ENCODE data around the gene CIP2A.

Gene CIP2A

DNA sequence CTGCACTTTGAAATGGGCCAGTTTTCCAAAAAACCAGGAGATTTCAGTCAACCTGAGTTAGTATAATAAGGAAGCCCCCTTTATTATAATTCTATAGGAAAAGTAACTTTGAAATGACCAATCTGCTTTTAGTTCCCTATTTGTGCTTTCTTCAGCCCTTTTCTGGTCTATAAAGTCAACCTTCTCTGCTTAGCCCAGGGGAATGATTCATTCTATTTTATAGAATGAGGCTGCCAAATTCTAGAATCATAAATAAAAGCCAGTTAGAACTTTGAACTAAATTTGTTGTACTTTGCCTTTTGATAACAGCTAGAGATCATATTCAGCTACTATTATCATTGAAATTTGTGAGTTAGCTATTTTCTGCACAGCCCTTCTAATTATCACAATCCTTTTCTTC, 24.7 kb downstream of the CIP2A start:
- DNase-seq (ENCODE audit: low read depth in 2 of 2, low spot score in 1 of 2): no peak

DNA sequence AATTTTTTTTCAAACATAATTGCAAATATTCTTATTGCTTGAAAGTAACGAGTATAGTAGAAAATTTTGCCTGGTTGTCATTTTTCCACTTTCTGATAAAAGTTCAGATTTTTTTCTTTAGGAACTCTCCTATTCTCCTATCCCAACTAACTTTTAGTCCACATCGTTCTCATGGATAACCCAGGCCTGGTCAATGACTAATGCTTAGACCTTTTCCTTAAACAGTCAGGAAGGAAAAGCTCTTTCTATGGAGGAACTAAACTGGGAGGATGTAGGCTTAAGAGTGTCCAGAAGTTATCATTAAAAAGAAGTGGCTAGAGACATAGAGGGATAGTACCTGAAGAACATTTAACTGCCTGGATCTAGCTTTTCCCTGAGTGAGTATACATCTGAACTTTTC, 26.7 kb downstream of the CIP2A start:
- no peak for DNase-seq (ENCODE audit: low read depth in 2 of 2, low spot score in 1 of 2)

DNA sequence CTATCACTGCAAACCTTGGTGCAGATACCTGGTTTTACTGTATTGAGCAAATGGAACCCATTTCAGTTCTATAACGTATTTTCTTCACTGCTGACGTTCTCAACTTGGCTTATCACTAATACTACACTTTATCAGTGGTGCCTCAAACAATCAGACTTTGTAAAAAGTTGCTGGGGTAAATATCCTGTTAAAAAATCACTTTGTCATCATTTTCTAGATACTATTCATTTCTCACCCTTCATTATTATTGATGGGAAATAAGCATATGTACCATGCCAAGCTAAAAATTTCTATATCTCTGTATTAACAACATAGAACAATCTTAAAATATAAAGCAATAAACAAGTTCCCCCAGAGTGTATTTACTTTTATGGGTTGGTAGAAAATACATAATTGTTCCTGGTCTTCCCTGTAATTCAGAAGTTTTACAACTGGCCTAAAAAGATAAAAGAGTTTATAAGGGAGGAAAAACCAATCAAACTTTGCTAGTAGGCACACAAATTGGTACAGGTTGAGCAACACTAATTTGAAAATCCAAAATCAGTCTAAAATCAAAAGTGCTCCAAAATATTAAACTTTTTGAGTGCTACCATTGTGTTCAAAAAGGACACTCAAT, 33.2 kb downstream of the CIP2A start:
- no peak for DNase-seq (ENCODE audit: low read depth in 2 of 2, low spot score in 1 of 2)

DNA sequence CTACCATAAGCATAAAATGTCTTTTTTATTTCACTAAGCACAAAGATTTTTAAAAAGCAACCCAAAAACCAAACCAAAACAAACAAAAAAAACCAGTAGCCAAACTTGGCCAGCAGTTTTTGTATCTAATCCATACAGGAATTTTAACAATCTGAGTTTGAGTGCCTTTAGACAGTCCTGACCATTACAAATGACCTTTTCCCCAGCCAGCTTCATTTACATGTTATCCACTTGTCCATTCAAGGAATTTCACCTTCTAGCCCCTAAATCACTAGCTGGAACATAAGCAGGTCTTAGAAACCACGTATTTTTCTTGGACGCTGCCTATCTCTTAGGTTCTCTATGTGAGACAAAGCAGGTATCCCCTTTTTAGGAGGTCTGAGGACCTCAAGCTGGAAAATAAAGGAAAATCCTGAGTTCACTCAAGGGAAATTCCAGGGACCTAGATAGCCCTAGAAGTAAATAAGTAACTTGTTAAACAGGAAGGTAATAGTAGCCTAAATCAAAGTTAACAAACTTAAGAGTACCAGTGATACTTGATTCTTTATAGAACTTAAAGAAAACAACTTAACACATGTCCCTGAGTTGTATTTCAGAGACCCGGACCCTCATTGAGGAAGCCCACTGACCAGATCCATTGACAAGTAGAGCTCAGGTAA, 34.2 kb downstream of the CIP2A start:
- DNase-seq (ENCODE audit: low read depth in 2 of 2, low spot score in 1 of 2): no peak

DNA sequence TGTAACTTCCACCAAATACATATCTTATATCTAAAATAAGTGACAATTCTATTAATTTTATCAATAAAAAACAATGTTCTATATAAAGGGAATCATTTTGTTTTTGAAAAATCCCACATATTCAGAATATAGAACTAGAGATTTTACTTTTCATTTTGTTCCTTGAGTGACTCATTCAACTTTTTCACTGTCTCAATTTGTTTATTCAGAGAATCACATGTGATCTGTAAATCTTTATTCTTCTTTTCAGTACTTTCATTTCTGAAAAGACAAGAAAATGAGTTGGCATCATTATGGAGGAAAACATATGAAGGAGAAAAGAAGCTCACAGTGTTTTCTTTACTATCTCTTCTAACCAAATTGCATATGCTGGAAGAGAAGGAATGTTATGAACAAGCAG, 35.0 kb downstream of the CIP2A start:
- DNase-seq (ENCODE audit: low read depth in 2 of 2, low spot score in 1 of 2): no peak

DNA sequence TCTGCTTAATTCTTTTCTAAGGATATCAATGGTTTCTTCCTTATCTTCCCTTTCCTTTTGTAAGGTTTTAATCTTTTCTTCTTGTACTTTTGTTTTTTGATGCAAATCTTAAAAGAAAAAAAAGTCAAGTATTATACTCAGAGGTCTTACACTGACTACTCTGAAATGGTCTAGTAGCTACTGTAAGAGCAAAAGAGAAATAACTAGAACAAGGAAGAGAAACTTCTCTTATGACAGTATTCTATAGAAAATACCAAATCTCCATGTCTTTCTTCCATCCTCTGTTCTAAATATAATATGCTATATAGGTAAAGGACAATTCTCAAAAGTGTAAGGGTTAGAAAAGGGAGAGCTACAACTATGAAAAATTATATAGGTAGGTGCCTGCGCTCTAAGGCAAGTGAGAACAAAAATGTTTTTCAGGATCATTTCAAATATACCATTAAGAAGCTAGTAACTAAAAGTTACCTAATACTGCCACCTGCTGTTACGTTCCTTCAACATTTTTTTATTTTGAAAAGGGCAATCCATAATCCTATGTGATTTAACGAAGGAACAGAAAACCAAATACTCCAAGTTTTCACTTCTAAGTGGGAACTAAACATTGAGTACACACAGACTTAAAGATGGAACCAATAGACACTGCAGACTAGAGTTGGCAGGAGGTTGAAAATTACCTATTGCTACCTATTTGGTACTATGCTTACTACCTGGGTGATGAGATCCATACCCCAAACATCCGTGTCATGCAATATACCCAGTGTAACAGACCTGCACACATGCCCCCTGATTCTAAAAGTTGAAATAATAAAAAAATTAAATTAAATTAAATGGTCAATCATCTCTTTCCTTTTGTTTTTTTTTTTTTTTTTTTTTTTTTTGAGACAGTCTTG, 36.7 kb downstream of the CIP2A start:
- no peak for DNase-seq (ENCODE audit: low read depth in 2 of 2, low spot score in 1 of 2)

DNA sequence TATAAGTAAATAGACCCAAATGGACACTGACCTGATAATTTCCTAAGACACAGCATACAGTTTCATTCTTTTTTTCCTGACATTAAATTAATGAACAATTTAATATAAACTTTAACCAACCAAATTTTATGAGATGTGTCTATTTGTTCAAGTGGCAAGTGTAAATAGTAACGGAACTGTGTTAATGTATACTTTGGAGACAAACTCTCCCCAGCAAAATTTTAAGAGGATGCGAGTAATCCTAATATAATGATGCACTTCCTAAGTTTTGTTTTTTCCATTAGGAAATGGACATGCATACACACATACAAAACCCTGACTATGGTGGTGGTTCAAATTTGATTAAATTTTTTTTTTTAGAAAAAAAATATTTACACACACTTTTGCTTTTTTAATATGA, 40.4 kb downstream of the CIP2A start:
- no peak for DNase-seq (ENCODE audit: low read depth in 2 of 2, low spot score in 1 of 2)

DNA sequence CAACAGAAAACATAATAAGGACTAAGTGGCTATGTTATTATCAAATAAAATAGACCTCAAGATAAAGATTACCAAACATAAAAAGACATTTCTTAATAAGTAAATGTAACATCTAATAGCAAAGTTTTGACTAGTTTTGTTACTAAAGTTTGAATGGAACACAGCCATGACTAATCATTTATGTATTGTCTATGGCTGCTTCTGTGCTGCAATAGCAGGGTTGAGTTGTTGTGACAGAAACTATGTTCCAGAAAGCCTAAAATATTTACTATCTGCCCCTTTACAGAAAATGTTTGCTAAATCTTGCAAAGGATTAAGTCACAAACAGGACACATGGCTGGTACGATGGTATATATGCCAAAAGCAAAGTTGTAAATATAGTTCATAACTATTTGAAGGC, 40.9 kb downstream of the CIP2A start:
- DNase-seq (ENCODE audit: low read depth in 2 of 2, low spot score in 1 of 2): no peak

DNA sequence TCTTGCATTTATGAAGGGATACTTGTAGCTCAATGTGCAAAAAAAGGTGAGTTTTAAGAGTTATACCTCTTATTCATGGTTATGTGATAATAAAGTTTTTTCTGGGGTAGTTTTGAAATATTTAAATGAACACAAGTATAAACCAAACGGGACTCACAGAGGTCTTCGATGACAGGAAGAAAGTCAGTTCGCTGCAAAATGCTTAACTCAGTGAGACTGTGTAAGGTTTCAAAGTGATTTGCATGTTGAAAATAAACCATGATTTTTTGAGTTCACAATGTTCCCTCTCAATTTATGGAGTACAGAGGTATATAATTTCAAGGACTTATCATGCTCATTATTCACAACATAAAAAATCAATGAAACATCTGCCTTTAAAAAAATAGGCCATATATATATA, 42.5 kb downstream of the CIP2A start:
- DNase-seq (ENCODE audit: low read depth in 2 of 2, low spot score in 1 of 2): no peak

DNA sequence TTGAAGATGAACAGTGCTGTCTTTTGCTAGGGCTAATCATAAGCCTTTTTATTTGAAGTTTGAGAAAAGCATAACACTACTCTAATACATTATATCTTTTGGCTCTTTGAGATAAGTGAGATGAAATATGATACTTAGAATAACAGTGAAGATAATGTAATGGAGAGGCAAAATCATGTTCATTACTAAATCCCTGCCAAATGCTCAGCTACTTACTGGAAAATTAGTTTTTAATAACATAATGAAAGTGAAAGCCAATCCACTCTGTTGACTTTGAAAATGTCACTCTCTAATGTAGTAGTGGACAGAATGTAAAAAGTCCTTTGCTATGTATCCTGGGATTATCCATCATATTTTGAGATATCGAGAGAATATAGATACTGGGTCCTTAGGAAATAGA, 43.0 kb downstream of the CIP2A start:
- DNase-seq (ENCODE audit: low read depth in 2 of 2, low spot score in 1 of 2): no peak

DNA sequence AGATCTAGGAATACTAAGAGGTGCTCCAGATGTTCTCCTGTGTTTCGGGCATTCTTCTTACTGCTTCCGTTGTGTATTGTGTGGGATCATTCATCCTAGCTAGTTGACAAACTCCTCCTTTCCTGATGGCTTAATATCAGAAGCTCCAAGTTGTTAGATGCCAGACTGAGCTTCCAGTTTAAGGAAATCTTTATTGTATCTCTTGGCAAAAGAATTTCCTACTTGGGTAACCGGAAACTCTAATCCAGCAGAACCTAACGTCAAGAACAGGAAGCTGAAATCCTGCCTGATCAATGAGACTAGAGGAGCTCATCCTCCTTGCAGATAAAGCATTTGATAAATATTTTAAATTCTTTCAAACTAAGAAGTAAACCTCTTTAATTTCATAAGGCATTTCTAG, 51.2 kb downstream of the CIP2A start:
- no peak for DNase-seq (ENCODE audit: low read depth in 2 of 2, low spot score in 1 of 2)

DNA sequence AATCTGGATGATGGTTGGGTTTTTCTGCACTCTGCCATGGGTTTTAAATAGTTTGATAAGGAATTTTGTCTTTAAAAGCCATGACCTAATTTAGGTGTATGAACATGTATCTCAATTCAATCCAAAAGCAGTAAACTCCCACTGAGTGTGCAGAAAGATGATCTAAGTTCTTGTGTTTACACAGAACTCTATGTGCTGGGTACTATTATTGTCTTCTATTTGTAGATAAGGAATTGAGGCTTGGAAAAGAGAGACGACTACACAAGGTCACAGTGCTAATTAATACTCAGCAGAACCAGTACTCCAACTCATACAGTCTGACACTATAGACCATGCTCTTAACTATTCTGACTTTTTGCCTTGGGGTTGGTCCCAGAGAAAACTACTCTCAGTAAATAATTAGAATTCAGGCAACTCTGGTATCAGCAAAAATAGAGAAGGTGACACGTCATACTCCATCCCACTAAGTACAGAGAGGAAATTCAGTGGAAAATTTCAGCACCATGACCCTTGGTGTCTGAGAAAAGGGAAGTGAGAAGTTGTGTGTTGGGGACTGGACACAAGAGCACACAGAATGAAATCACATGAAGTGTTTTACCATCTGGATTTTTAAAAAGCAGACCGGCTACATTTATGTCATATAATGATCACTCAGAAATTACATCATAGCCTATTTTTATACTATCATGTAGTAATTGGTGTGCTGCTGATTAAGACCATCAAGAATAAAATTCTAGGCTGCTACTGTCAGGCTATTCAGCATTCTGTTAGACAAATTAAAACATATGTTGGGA, 60.6 kb downstream of the CIP2A start:
- no peak for DNase-seq (ENCODE audit: low read depth in 2 of 2, low spot score in 1 of 2)

DNA sequence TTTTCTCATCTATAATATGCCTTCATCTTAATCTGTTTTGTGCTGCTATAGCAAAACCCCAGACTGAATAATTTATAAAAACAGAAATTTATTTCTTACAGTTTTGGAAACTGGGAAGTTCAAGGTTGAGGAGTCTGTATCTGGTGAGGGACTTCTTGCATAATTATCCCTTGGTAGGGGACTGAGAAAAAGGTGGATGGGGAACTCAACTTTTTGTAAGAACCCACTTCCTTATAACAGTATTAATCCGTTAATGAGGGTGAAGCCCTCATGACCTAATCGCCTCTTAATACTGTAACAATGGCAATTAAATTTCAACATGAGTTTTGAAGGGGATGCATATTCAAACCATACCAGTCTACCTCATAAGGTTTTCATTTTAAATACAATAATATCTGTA, 61.4 kb downstream of the CIP2A start:
- DNase-seq (ENCODE audit: low read depth in 2 of 2, low spot score in 1 of 2): no peak

DNA sequence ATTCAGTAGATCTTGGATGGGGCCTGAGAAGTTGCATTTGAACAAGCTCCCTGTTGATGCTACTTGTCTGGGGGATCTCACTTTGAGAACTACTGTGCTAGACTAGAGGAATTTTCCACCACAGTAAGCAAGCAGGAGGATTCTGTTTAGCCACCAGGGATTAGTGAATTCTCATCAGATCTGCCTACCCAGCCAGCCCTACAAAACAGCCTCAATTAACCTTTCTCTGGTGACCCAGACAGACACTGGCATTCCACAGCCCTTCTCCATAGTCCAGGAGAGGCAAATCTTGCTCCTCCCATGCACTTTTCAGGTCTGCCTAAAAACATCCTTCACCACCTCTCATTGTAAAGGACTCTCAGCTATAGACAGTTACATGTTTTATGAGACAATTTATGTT, 62.1 kb downstream of the CIP2A start:
- no peak for DNase-seq (ENCODE audit: low read depth in 2 of 2, low spot score in 1 of 2)

DNA sequence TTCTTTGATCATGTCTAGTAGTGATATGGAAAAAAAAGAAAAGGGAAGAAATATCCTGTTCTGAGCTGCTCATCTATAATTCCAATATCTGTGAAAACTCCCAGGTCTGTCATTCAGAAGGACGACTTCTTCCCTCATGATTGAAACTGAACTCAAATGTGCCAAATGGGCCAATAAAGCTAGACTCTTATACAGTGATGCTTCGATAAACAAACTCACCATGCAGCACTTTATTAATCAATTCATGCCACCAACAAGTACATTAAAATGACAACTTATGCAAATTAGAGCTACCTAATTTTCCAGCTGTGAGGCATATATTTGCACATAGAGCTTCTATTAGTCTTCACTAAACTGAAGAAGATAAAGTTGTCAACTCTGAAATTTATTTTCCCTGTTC, 63.3 kb downstream of the CIP2A start:
- DNase-seq (ENCODE audit: low read depth in 2 of 2, low spot score in 1 of 2): no peak

DNA sequence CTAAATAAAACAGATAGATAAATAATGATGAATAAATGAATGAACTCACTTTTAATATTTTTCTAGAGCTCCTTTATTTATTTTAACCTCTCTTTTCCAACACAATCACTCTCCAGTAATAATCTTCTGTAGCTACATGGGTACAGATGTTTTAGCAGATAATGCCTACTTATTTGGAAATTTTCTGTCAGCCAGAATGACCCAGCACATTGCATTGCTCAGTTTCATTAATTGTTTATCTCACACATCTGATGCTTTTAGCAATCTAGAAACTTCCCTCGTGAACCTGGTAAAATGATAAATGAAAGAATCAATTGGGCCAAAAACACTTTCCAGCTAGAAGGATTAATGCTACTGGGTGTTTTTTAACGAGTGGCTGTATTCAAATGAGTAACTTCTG, 64.0 kb downstream of the CIP2A start:
- no peak for DNase-seq (ENCODE audit: low read depth in 2 of 2, low spot score in 1 of 2)

DNA sequence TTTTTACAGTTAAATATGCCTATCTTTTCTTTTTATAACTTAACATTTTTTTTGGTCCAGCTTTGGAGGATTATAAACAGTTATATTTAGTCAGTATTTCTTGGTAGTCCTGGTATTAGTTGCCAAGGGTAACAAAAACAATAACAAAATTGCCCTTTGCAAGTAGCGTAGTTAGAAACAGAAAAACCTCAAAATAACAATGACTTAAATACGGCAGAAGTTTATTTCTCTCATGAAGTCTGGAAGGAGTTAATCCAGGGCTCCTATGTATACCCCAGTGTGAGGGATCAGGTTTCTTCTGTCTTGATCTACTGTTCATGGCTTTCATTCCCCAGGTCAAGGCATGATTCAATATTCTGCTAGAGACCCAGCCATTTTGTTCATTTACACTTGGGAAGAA, 64.7 kb downstream of the CIP2A start:
- no peak for DNase-seq (ENCODE audit: low read depth in 2 of 2, low spot score in 1 of 2)

DNA sequence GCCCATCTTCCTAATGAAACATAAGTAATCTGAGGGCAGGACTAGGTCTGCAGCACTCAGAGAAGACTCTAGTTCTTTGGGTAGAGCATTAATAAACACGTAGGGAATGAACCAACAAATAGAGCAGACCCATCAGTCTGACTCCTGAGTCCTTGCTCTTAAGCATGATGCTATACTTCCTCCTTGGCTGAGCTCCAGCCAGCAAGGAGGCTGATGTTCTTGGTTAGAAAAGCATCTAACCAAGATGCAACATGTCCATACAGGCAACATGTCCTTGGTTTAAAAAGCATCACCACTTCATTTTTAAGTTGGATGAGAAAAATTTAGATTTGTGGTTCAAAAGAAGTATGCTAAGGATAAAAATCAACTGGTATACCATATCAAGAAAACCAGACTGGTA, 70.3 kb downstream of the CIP2A start:
- DNase-seq (ENCODE audit: low read depth in 2 of 2, low spot score in 1 of 2): no peak

DNA sequence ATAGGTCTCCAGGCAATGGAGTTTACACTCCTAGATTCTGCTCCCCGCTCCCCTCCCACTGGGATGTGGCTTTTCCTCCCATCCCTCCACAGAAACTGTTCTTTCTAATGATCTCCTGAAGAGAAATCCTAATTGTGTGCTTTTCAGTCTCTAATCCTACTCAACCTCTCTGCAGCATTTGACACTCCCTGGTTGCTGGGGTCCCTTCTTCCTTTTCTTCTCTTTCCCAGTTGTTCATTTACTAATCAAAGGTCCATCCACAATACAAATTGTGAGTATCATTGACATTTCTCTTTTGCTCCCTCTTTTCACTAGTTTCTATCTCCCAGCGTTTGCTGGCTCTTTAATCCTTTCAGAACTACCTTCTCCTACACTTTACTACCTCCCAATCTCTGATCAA, 72.4 kb downstream of the CIP2A start:
- DNase-seq (ENCODE audit: low read depth in 2 of 2, low spot score in 1 of 2): no peak

DNA sequence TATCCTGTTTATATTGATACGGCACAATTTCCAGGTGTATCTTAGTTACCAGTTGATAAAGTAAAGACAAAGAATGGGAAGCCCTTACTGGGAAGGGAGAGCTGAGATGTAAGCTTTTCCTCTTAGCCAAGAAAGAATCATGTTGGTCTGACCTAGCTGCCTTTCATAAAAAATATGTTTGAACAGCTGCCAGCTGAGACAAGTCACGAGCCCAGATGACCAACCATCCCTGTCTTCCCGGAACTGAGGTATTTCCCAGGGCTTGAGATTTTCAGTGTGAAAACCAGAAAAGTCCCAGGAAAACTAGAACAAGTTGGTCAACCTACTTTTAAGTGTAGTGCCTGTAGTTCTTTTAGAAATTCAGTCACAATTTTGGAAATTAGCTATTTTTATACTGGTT, 75.3 kb downstream of the CIP2A start:
- no peak for DNase-seq (ENCODE audit: low read depth in 2 of 2, low spot score in 1 of 2)

DNA sequence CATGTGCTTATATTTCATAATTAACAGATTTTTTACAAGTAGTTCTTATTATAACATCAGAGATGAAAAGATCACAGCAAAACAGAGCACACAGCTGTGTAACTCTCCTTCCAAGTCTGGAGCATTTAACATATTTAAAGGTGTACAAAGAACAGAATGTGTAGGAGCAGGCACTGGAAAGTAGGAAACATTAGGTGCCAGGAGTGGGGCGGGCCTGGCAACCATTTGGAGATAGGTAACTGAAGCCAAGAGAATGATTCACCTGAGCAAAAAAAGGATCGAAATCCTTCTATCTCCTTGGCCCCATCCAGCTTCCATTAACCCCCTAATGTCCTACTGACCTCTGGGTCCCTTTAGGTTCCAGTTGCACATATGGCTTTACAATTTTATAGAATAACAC, 76.6 kb downstream of the CIP2A start:
- no peak for DNase-seq (ENCODE audit: low read depth in 2 of 2, low spot score in 1 of 2)

DNA sequence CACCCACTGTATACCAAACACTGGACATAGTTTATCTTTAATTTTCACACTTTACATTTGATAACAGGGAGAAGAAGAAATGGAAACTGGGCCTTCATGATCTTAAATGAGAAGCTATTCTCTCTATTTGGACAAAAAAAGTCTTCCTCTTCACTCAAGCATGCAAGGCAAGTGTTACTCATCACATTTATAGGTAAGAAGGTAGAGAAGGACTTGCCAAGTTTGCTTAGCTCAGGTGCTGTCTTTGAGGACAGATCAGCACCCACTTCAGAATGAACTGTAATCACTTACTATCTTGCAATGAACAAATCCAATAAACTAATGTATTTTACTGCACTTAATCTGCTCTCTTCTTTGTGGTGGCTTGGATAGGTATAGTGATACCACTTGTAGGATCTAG, 77.7 kb downstream of the CIP2A start:
- no peak for DNase-seq (ENCODE audit: low read depth in 2 of 2, low spot score in 1 of 2)

All from stimulated activated CD8-positive, alpha-beta memory T cell treated with anti-CD3 and anti-CD28 coated beads, Interleukin-4, amount 100 ng/mL, for 1 hour (primary cell).